ENCODE measurements around the gene PACS2.

Gene PACS2

GRCh38 chr14:105426416-105427130 lies 112.0 kb downstream of the PACS2 start:
- DNase-seq, result no peak

DNA sequence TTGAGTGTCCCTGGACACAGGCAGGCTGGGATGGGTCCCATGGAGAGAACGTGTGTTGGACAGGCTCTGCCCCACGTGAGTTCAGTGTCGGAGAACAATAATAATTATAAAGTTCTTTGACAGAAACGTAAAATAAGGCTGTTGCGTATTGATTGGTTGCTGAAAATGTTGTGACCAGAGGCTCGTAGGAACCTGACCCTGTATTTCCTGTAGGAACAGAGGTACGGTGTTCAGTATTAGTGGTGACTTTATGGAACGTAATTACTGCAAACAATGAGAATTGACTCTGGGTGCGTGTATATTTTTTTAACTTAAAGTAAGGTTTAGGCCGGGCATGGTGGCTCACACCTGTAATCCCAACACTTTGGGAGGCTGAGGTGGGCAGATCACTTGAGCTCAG lies 112.9 kb downstream of the PACS2 start:
- DNase-seq, result no peak

- DNase-seq, result no peak
Measured at GRCh38 chr14:105427936-105428485, 113.5 kb downstream of the PACS2 start.

DNA sequence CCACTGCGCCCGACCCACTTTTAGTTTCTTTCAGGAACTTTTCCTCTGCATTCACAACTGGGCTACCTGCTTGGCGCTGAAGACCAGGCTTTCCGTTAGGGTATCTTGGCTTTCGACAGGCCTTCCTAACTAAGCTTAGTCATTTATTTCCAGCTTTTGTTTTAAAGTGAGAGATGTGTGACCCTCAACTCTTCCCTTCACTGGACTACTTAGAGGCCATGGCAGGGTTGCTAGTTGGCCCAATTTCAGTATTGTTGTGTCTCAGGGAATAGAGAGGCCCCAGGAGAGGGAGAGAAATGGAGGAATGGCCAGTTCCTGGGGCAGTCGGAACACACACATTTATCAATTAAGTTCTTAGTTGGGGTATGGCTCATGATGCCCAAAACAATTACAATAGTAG lies 115.5 kb downstream of the PACS2 start:
- DNase-seq, result no peak

GRCh38 chr14:105430565-105430964 lies 116.0 kb downstream of the PACS2 start:
- no peak for DNase-seq

DNA sequence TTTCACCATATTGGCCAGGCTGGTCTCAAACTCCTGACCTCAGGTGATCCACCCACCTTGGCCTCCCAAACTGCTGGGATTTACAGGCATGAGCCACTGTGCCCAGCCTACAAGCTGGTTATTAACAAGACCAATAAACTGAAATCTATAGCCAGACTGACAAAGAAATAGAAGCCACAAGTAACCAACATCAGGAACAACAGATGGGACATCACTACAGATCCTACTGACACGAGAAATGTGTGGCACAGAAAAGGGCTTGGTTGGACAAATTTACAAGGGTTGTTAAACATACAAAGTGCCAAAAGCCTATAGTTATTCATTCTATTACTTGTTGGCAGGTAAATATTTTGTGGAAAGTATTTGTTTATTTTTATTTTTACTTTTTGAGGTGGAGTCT lies 116.7 kb downstream of the PACS2 start:
- no peak for DNase-seq

DNA sequence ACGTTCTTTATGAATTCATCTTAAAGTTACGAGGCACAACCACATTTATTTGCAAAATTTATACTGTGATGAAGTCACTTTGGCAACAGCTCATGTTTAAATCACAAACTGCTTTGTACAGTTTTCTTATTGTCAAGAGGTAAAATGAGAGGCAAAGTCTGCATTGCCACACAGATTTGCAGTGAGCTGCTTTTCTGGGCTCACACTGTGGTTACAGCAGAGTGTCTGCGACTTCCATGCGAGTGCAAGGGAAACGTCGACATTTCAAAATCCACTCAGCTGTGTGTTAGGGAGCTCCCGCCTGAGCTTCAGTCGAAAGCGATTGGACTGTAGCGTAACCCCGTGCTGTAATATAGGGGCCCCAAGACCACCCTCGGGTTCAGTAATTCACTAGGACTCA lies 118.1 kb downstream of the PACS2 start:
- no peak for DNase-seq

DNA sequence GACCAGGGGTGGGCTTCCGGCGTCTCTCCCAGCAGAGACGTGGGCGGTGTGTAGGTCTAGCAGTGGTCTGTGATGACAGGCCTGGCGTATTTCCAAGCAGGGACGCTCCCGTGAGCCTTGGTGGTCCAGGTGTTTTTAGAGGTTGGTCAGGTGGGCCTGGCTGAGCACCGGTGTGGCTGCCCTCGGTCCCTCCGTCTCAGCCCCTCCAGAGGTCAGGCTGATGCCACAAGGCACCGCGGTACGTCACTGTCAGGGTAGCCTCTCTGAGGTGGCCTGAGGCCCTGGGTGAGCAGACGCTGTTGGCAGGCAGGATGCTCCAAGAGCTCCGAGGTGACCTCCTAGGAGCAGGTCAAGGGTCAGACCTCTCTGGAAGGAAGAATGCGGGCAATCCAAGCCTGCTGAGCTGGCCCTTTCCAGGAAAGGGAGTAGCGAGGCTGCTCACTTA lies 118.6 kb downstream of the PACS2 start:
- no peak for DNase-seq

GRCh38 chr14:105436402-105436801 lies 121.9 kb downstream of the PACS2 start:
- no peak for DNase-seq

GRCh38 chr14:105436891-105437722 lies 122.6 kb downstream of the PACS2 start:
- no peak for DNase-seq

- DNase-seq, result no peak
Measured at GRCh38 chr14:105437723-105438500, 123.4 kb downstream of the PACS2 start.

GRCh38 chr14:105439179-105439578 lies 124.6 kb downstream of the PACS2 start:
- DNase-seq, result no peak

DNA sequence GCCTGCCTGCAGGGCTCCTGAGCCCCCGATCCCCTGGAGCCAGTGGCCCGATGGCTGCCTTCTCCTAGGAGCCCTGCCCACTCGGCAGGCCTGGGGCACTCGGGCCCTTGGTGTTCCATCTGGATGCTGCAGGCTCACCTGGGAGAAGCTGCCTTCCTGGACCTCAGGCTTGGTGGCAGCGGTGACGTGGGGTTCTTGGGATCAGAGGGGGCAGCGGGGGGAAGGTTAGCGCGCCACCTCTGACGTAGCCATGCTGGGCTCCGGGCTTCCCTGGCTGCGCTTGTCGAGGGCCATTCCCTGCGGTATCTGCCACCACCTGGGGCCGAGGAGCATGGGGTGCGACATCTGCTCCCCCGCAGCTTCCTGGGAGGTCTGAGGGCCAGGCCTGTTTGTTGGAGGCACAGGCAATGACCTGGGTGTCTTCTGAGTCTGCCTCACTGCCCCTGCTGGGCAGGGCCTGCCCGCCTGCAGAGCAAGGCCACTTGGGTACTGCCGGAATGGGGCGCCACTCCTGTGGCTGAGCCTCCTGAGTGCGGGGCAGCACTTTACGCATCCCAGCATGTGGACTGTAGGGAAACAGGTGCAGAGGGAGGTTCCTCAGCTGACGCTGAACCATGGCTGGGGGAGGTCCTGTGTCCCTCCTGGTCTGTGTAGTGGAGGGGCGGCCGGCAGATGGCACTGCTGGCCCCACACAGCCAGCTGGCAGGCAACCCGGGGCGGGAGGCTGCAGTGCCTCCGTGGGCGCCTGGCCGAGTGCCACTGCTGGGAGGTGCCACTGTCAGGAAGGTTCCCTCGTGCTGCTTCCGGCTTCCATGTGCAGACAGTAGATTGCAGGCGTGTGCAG lies 125.4 kb downstream of the PACS2 start:
- DNase-seq, result peak; percentile 86

DNA sequence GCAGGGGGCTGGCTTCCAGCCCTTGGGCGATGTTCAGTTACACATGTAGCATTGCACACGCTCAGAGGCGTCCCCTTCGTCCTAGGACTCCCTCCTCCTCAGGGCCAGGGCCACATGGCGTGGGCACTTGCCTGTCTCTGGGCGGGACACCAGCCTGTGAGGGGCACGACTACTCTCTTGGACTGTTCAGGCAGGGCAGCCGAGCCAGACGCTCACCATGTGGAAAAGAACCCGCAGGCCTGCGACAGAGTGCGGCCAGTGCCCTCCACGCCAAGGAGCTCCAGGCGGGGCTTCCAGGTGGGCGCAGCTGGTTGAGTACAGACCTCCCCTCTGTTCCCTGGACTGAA lies 126.0 kb downstream of the PACS2 start:
- no peak for DNase-seq

DNA sequence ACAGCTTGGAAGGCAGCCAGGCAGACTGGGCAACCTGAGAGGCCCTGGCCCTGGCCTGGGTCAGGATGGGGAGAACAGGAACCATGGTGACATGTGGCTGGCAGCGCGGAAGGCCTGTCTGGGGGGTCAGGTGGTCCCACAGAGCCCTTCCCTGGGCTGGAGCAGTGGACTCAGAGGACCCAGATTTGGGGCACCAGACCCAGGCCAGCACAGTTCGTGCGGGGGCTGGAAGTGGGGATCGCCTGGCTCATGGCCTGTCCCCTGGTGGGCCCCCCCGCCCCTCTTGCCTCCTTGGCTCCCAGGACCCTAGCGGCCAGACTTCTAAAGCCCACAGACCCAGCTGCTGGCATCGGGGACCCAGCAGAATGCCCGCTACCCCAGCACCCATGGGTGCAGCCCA lies 126.4 kb downstream of the PACS2 start:
- DNase-seq, result no peak

DNA sequence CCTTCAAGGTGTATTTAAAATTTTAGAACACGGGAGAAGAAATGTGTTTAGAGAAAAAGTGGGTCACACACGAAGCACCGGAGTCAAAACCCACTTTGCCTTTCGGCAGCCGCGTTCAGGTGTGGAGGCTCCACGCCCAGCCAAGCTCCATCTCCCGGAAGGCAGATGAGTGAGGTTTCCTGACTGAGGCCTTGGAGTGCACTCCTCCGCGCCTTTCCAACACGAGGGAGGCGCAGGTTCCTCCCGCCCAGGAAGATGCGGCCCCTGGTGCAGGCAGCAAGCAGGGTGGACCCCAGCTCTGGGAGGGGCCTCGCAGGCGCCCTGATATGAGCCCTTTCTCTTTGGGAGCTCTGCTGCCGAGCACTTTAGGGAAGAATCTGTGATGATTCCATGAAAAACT lies 127.6 kb downstream of the PACS2 start:
- no peak for DNase-seq

- DNase-seq, result no peak
Measured at GRCh38 chr14:105442834-105443233, 128.3 kb downstream of the PACS2 start.

DNA sequence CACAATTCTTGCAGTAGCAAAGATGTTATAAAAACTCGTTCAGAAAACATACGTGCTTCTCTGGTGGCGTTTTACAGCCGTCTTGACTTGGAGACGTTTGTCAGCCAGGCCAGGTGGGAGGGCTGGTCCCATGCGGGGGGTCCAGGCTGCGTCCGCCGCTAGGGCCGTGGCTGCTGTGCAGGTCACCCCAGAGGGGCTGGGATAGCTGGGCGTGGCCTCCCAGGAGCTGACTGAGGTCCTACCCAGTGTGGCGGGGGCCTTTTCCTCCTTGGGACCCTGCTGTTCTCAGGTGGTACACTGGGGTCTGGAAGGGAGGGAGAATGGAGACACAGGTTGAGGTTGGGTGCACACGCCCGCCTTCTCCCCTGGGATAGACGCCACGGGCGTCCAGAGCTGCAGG lies 130.3 kb downstream of the PACS2 start:
- no peak for DNase-seq

- DNase-seq, result no peak
Measured at GRCh38 chr14:105445290-105445689, 130.7 kb downstream of the PACS2 start.

DNA sequence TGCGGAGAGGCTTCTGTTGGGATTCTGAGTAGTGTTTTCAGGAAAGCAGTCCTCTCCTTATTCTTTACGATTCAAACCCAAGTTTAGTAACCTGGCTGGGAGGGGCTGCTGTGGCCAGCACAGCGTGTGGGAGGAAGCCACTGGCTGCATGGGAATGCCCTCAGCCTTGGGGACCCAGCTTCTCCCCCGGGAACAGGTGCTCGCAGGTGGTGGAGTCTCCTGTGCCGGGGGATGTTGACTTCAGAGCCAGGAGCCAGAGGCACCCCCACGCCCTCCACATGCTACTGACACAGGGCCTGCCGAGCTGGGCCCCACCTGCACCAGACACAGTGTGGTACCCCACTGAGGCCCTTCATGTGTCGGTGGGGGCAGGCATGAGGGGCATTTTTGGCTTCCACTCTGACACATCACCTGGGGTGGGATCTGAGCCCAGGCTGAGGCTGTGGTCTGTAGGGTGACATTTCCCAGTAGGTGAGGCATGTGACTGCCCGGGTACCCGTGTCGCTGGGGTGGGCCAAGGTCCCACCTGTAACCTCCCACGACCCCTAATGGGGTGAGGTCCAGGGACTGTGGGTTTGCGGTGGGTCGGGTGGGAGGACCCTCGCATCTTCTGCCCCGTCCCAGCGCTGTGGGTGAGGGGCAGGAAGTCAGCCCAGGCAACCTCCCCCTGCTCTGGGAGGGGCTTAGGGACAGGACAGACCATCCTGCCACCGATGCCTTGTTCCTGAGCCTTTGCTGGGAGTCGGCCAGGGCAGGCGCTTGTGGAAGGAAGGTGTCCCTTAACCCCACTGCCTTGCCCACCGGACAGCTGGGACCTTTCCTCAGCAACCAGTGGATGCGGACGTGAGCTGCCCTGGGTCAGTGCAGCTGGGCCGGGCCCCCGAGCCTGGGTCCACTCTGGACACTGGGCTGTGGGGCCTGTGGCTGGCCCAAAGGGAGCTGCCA lies 131.6 kb downstream of the PACS2 start:
- no peak for DNase-seq

- no peak for DNase-seq
Measured at GRCh38 chr14:105446971-105447370, 132.4 kb downstream of the PACS2 start.

Data from DMS 273 treated with DMSO at 0.1 percent for 48 hours (cell line).